ENCODE results near the gene NPY2R.

The NPY2R gene

GRCh38 chr4:155228713-155229112 is 20.3 kb downstream of the NPY2R start:
- DNase-seq (ENCODE audit: low spot score) = no peak
- TF ChIP-seq, protein P1, sequence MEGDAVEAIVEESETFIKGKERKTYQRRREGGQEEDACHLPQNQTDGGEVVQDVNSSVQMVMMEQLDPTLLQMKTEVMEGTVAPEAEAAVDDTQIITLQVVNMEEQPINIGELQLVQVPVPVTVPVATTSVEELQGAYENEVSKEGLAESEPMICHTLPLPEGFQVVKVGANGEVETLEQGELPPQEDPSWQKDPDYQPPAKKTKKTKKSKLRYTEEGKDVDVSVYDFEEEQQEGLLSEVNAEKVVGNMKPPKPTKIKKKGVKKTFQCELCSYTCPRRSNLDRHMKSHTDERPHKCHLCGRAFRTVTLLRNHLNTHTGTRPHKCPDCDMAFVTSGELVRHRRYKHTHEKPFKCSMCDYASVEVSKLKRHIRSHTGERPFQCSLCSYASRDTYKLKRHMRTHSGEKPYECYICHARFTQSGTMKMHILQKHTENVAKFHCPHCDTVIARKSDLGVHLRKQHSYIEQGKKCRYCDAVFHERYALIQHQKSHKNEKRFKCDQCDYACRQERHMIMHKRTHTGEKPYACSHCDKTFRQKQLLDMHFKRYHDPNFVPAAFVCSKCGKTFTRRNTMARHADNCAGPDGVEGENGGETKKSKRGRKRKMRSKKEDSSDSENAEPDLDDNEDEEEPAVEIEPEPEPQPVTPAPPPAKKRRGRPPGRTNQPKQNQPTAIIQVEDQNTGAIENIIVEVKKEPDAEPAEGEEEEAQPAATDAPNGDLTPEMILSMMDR (IDR thresholded peaks at IDR 0.05; ENCODE audit: extremely low read depth, missing control alignments) = no peak

- TF ChIP-seq, protein P1 (IDR thresholded peaks at IDR 0.05; ENCODE audit: extremely low read depth, missing control alignments) = no peak
- no peak for DNase-seq (ENCODE audit: low spot score)
Measured at GRCh38 chr4:155232432-155232831, 24.0 kb downstream of the NPY2R start.

- TF ChIP-seq, protein P1 (IDR thresholded peaks at IDR 0.05; ENCODE audit: extremely low read depth, missing control alignments) = no peak
- DNase-seq (ENCODE audit: low spot score) = no peak
Measured at GRCh38 chr4:155234206-155234605, 25.8 kb downstream of the NPY2R start.

DNA sequence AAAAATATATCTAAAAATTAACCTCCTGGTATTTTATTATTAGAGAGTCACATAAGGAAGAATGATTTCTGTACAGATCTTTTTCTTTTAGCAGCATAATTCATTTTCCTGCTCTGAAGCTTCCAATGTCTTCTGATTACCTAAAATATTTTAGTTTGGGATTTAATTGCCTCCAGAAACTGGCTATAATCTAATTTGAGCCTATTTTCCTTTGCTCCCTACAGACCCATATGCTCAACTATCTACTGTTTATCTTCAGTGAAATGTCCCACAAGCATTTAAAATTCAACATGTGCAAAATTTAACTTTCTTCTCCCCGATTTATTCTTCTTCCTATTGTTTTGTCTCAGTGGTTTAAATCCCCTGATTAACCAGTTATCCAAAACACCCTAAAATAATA is 29.1 kb downstream of the NPY2R start:
- TF ChIP-seq, protein P1 (IDR thresholded peaks at IDR 0.05; ENCODE audit: extremely low read depth, missing control alignments) = no peak
- DNase-seq (ENCODE audit: low spot score) = no peak

- DNase-seq (ENCODE audit: low spot score) = no peak
- TF ChIP-seq, protein P1 (IDR thresholded peaks at IDR 0.05; ENCODE audit: extremely low read depth, missing control alignments) = no peak
Measured at GRCh38 chr4:155241225-155241624, 32.8 kb downstream of the NPY2R start.

DNA sequence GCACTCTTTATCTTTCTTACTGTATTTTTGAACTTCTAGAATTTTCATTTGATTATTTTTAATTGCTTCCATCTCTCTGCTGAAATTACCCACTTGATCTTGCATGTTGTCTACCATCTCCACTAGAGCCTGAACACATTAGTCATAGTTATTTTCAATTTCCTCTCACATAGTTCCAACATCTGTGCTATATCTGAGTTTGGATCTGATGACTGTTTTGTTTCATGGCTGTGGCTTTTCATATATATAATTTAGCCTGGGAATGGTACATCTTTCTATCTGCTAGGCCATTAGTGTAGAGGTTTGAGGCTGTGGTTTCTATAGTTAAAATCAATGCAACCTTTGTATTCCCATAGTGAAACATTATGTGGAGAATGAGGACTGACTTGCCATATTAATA is 33.2 kb downstream of the NPY2R start:
- TF ChIP-seq, protein P1 (IDR thresholded peaks at IDR 0.05; ENCODE audit: extremely low read depth, missing control alignments) = no peak
- DNase-seq (ENCODE audit: low spot score) = no peak

GRCh38 chr4:155245105-155245504 is 36.7 kb downstream of the NPY2R start:
- no peak for DNase-seq (ENCODE audit: low spot score)
- TF ChIP-seq, protein P1 (IDR thresholded peaks at IDR 0.05; ENCODE audit: extremely low read depth, missing control alignments) = no peak
